Measurements from ENCODE around the gene AGBL1. TPM values are rescaled to one million over a fixed set of nuclear protein-coding genes. Genes with fewer than 3 reads are reported as not detected.

AGBL1 gene
- total and polyA plus RNA-seq, 2 donors (not counting 3 experiments of a cell fraction or from before 2014, with no cell fraction given): not detected

- H3K9me3 ChIP-seq (replicated peaks; ENCODE audit: control insufficient read depth, insufficient read depth, low read length): no peaks in the 10 kb centered on the region
- POLR2A ChIA-PET: no interaction called here
- no peaks in the 10 kb centered on the region for H3K27me3 ChIP-seq (ENCODE audit: control insufficient read depth in 2 of 2, insufficient read depth in 2 of 2, low read length in 2 of 2)
- no peaks in the 10 kb centered on the region for H4K20me1 ChIP-seq (replicated peaks; ENCODE audit: control insufficient read depth, extremely low read depth, insufficient read depth, low read length)
- no peak overlapping the region for H3K9ac ChIP-seq (replicated peaks; ENCODE audit: extremely low read depth, insufficient read depth, low read length)
- H3K27ac ChIP-seq (ENCODE audit: insufficient read depth, low read depth, low read length): no peak overlapping the region
- H3K4me2 ChIP-seq (ENCODE audit: insufficient read depth, low read length): no peak overlapping the region
- no peaks in the 10 kb centered on the region for H3K79me2 ChIP-seq (ENCODE audit: control insufficient read depth, insufficient read depth, low read length)
- no peak overlapping the region for H3K4me3 ChIP-seq (replicated peaks in 1 of 3; ENCODE audit: insufficient read depth in 1 of 3, low read depth in 1 of 3, low read length in 3 of 3)
- CTCF ChIA-PET: no interaction called here
- TF ChIP-seq POLR2AphosphoS5 (IDR thresholded peaks at IDR 0.05; ENCODE audit: insufficient read depth, low read depth, low read length) (no peak), GATA2 (IDR thresholded peaks at IDR 0.05; ENCODE audit: insufficient read depth, insufficient read length, low read depth, low read length) (no peak), POLR2A (IDR thresholded peaks at IDR 0.05; ENCODE audit: low read depth, low read length) (no peak), MAX (IDR thresholded peaks at IDR 0.05; ENCODE audit: insufficient read depth, insufficient read length) (no peak), MYC (IDR thresholded peaks at IDR 0.05; ENCODE audit: low read depth, low read length) (no peak), FOS (IDR thresholded peaks at IDR 0.05; ENCODE audit: borderline replicate concordance, insufficient read depth, low read length) (no peak), EZH2 (IDR thresholded peaks at IDR 0.05; ENCODE audit: borderline replicate concordance, low read depth, low read length, severe bottlenecking) (no peak), CTCF (IDR thresholded peaks at IDR 0.05; ENCODE audit: extremely low read depth in 1 of 2, insufficient read depth in 1 of 2, low read depth in 1 of 2, low read length in 2 of 2) (no peak), JUN (IDR thresholded peaks at IDR 0.05; ENCODE audit: borderline replicate concordance, insufficient read depth, insufficient read length, low read depth) (no peak)
- no peaks in the 10 kb centered on the region for H3K4me1 ChIP-seq (ENCODE audit: control insufficient read depth, extremely low read depth, insufficient read depth, low read length)
- H2AFZ ChIP-seq (ENCODE audit: low read depth, low read length): no peak overlapping the region
- H3K9me1 ChIP-seq (replicated peaks; ENCODE audit: control insufficient read depth, extremely low read depth, insufficient read depth, low read length): no peaks in the 10 kb centered on the region
- no TSS peak for BruUV-seq (replicated peaks)
- intact Hi-C loops (cut with micrococcal nuclease) (no loop called here), dilution Hi-C loops (cut with MboI; ENCODE audit: extremely low pct_ligation_motif_present, low sequenced_read_pairs) (no loop called here)
- DNase-seq (ENCODE audit: low read depth, low spot score): no peak
- H3K36me3 ChIP-seq (ENCODE audit: control insufficient read depth in 2 of 2, extremely low read depth in 1 of 2, insufficient read depth in 2 of 2, low read length in 2 of 2): no peaks in the 10 kb centered on the region
- no peak for FAIRE-seq
Measured at GRCh38 chr15:86203462-86203861, 123.8 kb downstream of the AGBL1 start.

All from endothelial cell of umbilical vein (primary cell).